MM.1S (cell line): ENCODE measurements around the gene TUBB4A.

ENCODE experiments used
- EZH2 ChIP-seq: fragments of 300-600 bp; sonication (generic); optimal IDR thresholded peaks from 2 replicates; pipeline ENCODE3; 2017; ENCODE audit warnings: low read depth, mild to moderate bottlenecking, antibody characterized with exemption, low read length, mixed read lengths
- EZH2phosphoT487 ChIP-seq: fragments of 300-600 bp; sonication (generic); IDR thresholded peaks from 2 replicates; pipeline ENCODE4 v1.6.1; 2018; ENCODE audit warnings: antibody characterized with exemption, low read length
- TF ChIP-seq, protein P1 (sequence below): fragments of 300-600 bp; sonication (generic); IDR thresholded peaks from 2 replicates; pipeline ENCODE4 v1.5.1; 2016; ENCODE audit warnings: antibody characterized with exemption, low read length, mixed read lengths

DNA sequence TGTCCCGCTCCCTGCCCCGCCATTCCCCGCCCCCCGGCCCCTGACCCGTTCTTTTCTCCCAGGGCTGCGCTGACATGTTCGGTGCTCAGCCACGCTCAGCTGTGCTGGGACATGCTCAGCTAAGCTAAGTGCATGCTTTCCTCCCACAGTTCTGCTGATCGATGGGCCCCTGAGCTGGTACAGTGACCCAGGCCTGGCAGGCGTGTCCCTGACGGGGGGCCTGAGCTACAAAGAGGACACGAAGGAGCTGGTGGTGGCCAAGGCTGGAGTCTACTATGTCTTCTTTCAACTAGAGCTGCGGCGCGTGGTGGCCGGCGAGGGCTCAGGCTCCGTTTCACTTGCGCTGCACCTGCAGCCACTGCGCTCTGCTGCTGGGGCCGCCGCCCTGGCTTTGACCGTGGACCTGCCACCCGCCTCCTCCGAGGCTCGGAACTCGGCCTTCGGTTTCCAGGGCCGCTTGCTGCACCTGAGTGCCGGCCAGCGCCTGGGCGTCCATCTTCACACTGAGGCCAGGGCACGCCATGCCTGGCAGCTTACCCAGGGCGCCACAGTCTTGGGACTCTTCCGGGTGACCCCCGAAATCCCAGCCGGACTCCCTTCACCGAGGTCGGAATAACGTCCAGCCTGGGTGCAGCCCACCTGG, 32.5 kb upstream of the TUBB4A start:
- TF ChIP-seq EZH2, result no peak
- TF ChIP-seq, protein P1, sequence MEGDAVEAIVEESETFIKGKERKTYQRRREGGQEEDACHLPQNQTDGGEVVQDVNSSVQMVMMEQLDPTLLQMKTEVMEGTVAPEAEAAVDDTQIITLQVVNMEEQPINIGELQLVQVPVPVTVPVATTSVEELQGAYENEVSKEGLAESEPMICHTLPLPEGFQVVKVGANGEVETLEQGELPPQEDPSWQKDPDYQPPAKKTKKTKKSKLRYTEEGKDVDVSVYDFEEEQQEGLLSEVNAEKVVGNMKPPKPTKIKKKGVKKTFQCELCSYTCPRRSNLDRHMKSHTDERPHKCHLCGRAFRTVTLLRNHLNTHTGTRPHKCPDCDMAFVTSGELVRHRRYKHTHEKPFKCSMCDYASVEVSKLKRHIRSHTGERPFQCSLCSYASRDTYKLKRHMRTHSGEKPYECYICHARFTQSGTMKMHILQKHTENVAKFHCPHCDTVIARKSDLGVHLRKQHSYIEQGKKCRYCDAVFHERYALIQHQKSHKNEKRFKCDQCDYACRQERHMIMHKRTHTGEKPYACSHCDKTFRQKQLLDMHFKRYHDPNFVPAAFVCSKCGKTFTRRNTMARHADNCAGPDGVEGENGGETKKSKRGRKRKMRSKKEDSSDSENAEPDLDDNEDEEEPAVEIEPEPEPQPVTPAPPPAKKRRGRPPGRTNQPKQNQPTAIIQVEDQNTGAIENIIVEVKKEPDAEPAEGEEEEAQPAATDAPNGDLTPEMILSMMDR, result no peak
- TF ChIP-seq EZH2phosphoT487, result no peak
